Endodermal cell (in vitro differentiated cells): Measurements from ENCODE around the gene SPON1. TPM values are rescaled to one million over a fixed set of nuclear protein-coding genes. Genes with fewer than 3 reads are reported as not detected.

ENCODE experiments used
- DNase-seq: peaks from one replicate; pipeline ENCODE4 v3.0.0-alpha.2; 2017
- H3K27ac ChIP-seq: 2 replicates; pipeline ENCODE4 v1.5.1; 2013; ENCODE audit warnings: mild to moderate bottlenecking, low read depth, low read length, moderate library complexity
- H3K27me3 ChIP-seq: 2 replicates; pipeline ENCODE4 v1.6.1; 2013; ENCODE audit warnings: mild to moderate bottlenecking, low read length, moderate library complexity; ENCODE audit not compliant: insufficient read depth, control insufficient read depth, poor library complexity, severe bottlenecking
- H3K36me3 ChIP-seq: 2 replicates; pipeline ENCODE4 v1.7.0; 2013; ENCODE audit warnings: mild to moderate bottlenecking, low read length, moderate library complexity; ENCODE audit not compliant: control insufficient read depth, insufficient read depth
- H3K4me1 ChIP-seq: one replicate; pipeline ENCODE4 v1.7.0; 2013; ENCODE audit warnings: low read length; ENCODE audit not compliant: control insufficient read depth, insufficient read depth
- H3K4me3 ChIP-seq: 2 replicates; pipeline ENCODE4 v1.5.1; 2013; ENCODE audit warnings: mild to moderate bottlenecking, low read length, moderate library complexity
- H3K9ac ChIP-seq: 2 replicates; pipeline ENCODE4 v1.6.1; 2013; ENCODE audit warnings: mild to moderate bottlenecking, low read length, moderate library complexity; ENCODE audit not compliant: poor library complexity, severe bottlenecking; ENCODE audit errors: extremely low read depth
- H3K9me3 ChIP-seq: 2 replicates; pipeline ENCODE4 v1.6.1; 2013; ENCODE audit warnings: mild to moderate bottlenecking, low read length, moderate library complexity; ENCODE audit not compliant: control insufficient read depth
- H3K27ac Mint-ChIP-seq: 2 replicates; pipeline ENCODE4 v1.8.0; 2020; ENCODE audit warnings: mixed read lengths
- H3K27me3 Mint-ChIP-seq: 2 replicates; pipeline ENCODE4 v1.8.0; 2021; ENCODE audit warnings: mild to moderate bottlenecking, mixed read lengths; ENCODE audit not compliant: insufficient read depth
- H3K36me3 Mint-ChIP-seq: 2 replicates; pipeline ENCODE4 v1.8.0; 2020; ENCODE audit warnings: low read depth, mixed read lengths
- H3K4me1 Mint-ChIP-seq: 2 replicates; pipeline ENCODE4 v1.8.0; 2020; ENCODE audit warnings: mixed read lengths
- H3K4me3 Mint-ChIP-seq: 2 replicates; pipeline ENCODE4 v1.8.0; 2020; ENCODE audit warnings: mild to moderate bottlenecking, moderate library complexity, mixed read lengths
- H3K9me3 Mint-ChIP-seq: 2 replicates; pipeline ENCODE4 v1.8.0; 2020; ENCODE audit warnings: mild to moderate bottlenecking, mixed read lengths
- WGBS, 2 experiments: methylation state at CpG; one replicate each; pipeline versions ENCODE4 v1.1.5 to v1.1.7; 2013; ENCODE audit warnings: missing lambda C conversion rate in 2 of 2, mixed read lengths in 1 of 2; ENCODE audit not compliant: insufficient coverage in 1 of 2, insufficient read length in 1 of 2; 5-methylcytosine and 5-hydroxymethylcytosine counted together
- total RNA-seq, 2 donors: library from RNA; stranded (reverse); fragmentation: NEBNext Ultra II Directional in 1 of 2; extraction: Animal tissue kit (Norgen Biotek cat#: 25700) in 1 of 2; gene quantifications; 2 replicates in 1 of 2; 3 replicates in 1 of 2; pipeline ENCODE4 v1.2.1, GENCODE V29; 2021
- TF ChIP-seq, protein P1 (sequence below): fragments of 200-600 bp; sonication (generic); conservative IDR thresholded peaks from 2 replicates; pipeline ENCODE4 v1.5.0; 2021; ENCODE audit warnings: antibody characterized with exemption, mild to moderate bottlenecking

SPON1 gene
- total RNA-seq, 2 donors from 2014 or later = 0.13 to 1.6 TPM

DNA sequence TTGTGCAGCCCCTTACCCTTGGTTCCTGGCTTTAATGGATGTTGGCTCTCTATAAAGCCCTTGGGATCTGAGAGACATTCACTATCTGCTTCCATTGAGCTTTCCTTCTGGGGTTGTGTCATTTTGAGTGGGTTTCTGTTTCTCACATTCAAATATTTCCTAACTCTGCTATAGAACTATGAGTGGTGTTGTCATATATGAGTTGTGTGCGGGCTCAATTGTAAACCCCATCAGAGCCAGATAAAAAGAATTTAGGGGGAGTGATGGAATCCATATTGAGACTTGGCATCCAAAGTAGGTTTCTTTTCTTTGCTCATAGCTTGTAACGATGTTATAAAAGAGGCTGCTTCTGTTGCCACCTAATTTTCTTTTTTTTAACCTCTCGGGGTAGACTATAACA, 41.8 kb upstream of the SPON1 start:
- Histone ChIP-seq H3K27ac (no peak overlapping the region), H3K36me3 (no peaks in the 10 kb centered on the region), H3K9me3 (no peaks in the 10 kb centered on the region), H3K4me3 (no peak overlapping the region), H3K4me1 (no peaks in the 10 kb centered on the region), H3K9ac (no peak overlapping the region), H3K27me3 (no peaks in the 10 kb centered on the region)
- peaks cover 6% of the 10 kb centered on the region for H3K4me1 Mint-ChIP-seq
- H3K36me3 Mint-ChIP-seq = no peaks in the 10 kb centered on the region
- no peaks in the 10 kb centered on the region for H3K9me3 Mint-ChIP-seq
- TF ChIP-seq, protein P1, sequence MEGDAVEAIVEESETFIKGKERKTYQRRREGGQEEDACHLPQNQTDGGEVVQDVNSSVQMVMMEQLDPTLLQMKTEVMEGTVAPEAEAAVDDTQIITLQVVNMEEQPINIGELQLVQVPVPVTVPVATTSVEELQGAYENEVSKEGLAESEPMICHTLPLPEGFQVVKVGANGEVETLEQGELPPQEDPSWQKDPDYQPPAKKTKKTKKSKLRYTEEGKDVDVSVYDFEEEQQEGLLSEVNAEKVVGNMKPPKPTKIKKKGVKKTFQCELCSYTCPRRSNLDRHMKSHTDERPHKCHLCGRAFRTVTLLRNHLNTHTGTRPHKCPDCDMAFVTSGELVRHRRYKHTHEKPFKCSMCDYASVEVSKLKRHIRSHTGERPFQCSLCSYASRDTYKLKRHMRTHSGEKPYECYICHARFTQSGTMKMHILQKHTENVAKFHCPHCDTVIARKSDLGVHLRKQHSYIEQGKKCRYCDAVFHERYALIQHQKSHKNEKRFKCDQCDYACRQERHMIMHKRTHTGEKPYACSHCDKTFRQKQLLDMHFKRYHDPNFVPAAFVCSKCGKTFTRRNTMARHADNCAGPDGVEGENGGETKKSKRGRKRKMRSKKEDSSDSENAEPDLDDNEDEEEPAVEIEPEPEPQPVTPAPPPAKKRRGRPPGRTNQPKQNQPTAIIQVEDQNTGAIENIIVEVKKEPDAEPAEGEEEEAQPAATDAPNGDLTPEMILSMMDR = no peak
- no peak for DNase-seq
- no peak overlapping the region for H3K4me3 Mint-ChIP-seq
- 83 to 89% methylated on average over 1 to 3 of the region's 3 CpGs for WGBS, 2 experiments
- H3K27ac Mint-ChIP-seq = no peak overlapping the region
- no peaks in the 10 kb centered on the region for H3K27me3 Mint-ChIP-seq

DNA sequence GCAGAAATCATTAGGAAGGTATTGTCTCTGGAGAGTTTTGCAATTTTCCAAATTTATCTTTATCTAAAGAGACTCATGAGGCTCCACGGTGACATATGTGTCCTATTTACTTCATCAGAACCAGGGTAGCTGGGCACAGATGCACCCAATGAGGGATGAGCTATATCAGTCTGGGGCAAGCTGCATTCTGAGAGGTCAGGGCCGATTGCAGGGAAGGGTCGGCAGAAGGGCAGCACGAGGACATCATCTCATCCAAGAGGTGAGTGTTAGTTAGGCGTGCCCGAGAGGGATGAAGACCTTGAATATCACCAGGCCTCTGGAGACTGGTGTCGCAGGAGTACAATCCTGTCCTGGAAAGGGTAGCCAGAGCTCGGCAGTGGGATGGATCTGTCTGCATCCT, 41.0 kb upstream of the SPON1 start:
- TF ChIP-seq, protein P1 = no peak
- no peaks in the 10 kb centered on the region for H3K4me1 ChIP-seq
- no peaks in the 10 kb centered on the region for H3K36me3 ChIP-seq
- 92 to 93% methylated on average over 5 to 8 of the region's 8 CpGs for WGBS, 2 experiments
- Mint-ChIP-seq H3K4me3 (no peak overlapping the region), H3K27ac (no peak overlapping the region), H3K4me1 (peaks cover 6% of the 10 kb centered on the region), H3K36me3 (no peaks in the 10 kb centered on the region), H3K9me3 (no peaks in the 10 kb centered on the region), H3K27me3 (no peaks in the 10 kb centered on the region)
- no peaks in the 10 kb centered on the region for H3K9me3 ChIP-seq
- no peaks in the 10 kb centered on the region for H3K27me3 ChIP-seq
- no peak overlapping the region for H3K4me3 ChIP-seq
- no peak overlapping the region for H3K9ac ChIP-seq
- no peak for DNase-seq
- no peak overlapping the region for H3K27ac ChIP-seq

DNA sequence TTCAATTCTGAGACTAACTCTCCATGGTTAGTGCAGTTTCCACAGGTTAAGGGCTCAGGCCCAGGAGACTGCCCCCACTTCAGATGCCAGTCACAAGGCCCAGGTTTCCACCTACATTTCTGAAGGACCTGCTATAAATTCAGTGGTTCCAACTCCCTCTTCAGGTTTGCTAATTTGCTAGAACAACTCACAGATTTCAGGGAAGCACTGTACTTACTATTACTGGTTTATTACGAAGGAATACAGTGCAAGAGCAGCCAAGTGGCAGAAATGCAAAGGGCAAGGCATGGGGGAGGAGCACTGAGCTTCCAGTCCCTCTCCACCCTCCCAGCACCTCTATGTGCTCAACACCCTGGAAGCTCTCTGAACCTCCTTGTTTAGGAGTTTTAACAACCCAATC, 39.3 kb upstream of the SPON1 start:
- WGBS, 2 experiments = 78% methylated on average over 1 of the region's 1 CpG; no CpG with 5 or more reads in 1 of the 2 experiments
- no peaks in the 10 kb centered on the region for H3K36me3 Mint-ChIP-seq
- Histone ChIP-seq H3K4me3 (no peak overlapping the region), H3K9me3 (no peaks in the 10 kb centered on the region), H3K27ac (no peak overlapping the region), H3K27me3 (no peaks in the 10 kb centered on the region), H3K36me3 (no peaks in the 10 kb centered on the region), H3K9ac (no peak overlapping the region), H3K4me1 (no peaks in the 10 kb centered on the region)
- DNase-seq = no peak
- H3K4me3 Mint-ChIP-seq = no peak overlapping the region
- TF ChIP-seq, protein P1 = peak; percentile 31
- H3K27ac Mint-ChIP-seq = no peak overlapping the region
- H3K4me1 Mint-ChIP-seq = peaks cover 6% of the 10 kb centered on the region
- H3K9me3 Mint-ChIP-seq = no peaks in the 10 kb centered on the region
- H3K27me3 Mint-ChIP-seq = no peaks in the 10 kb centered on the region
